ENCODE results near the gene ADGRL3.
"Not testable (repeated sequence)": the region's sequence is repeated elsewhere in the genome, so short reads cannot be mapped to it uniquely, and the experiment has no call there.

The ADGRL3 gene

DNA sequence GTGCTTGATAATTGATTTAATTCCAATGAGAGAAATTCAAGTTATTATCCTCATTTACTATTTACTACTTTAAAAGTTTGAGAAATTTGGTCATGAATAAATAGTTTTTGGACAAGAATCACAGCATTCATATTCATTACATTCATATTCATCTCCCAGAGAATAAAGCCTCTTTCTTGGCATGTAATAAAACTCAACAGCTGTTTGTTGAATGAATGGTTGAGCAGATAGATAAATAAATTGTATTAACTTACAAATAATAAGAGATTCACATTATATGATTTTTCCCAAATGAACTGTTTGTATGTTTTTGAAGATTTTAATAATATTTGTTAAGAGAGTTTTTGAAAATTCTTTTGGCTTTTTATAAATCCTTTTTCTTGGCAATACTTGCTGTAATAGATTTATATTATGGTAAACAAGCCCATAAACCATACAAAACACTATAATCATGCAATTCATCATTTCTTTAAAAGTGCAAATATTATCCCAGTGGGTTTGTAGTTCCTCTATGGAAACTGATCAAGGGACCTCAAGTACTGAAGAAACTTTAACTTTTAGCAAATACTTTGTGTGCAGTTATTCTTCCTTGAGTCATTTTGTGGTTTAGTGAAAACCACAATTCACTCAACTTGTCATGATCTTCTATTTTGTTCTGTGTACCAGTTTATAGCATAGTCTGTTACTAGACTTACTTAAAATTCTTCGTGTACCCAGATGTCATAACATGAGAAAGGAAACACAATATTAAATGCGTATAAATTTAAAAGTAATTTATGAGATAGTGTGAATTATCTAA lies 371.8 kb downstream of the ADGRL3 start:
- DNase-seq, result no peak

DNA sequence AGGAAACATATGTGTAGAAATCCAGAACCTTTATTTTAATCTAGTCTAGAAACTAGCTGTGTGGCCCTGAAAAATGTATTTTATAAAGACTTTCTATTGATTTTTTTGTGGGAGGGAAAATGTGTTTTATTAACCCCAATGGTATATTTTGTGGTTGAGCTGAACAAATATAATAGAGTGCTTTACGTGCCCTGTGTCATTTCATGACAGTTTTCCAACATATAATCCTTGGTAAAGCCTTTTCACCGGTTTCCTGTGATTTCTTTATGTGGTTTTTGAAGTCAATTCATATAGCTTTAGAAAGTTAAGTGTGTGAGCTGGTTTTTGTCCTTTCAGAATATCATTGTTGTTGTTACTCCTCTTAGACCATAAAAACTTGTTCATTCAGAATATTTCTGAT lies 375.7 kb downstream of the ADGRL3 start:
- DNase-seq, result no peak

DNA sequence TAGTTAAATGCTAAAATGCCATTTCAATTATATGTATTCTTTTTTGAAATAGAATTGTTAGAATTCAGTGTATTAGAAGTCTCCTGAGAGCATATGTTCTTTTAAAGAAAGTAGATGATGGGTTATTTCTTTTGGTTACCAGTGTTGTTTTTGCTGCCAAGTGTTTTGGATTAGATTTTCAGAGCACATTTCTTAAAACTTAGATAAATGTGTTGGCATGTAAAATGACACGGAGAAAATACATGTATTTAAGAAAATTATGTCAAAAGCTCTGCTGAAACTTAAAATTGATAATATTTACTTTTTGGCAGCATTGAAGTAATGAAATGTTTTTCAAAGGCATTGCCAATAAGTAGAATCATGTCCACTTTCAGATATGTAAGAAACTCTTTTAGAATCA lies 379.7 kb downstream of the ADGRL3 start:
- DNase-seq, result no peak

DNA sequence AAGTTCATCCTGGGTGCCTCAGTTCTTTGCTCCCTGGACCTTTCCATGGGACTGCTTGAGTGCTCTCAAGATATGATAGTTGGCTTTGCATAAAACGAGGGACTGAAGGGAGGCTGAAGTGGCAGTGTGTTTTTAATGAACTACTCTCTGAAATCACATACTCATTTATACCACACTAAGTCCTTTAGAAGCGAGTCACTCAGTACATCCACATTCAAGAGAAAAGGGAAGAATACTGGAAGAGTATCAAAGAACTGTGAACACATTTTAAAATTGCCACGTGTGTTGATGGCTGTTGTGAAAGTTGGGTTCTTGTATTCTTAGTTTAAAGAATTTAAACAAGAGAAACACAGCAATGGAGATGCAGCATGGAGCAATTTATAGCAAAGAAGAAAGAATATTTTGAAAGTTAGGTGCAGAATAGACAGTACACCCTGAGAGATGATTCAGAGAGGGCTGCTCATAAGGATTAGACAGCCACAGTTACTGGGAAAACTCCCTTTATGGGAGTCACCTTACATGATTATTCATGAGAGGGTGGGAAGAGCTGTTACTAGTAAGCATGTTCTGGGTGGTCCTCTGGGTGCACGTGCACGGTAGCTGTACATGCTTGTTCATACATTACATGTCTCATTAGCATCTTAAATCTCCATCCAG lies 380.7 kb downstream of the ADGRL3 start:
- DNase-seq, result no peak

DNA sequence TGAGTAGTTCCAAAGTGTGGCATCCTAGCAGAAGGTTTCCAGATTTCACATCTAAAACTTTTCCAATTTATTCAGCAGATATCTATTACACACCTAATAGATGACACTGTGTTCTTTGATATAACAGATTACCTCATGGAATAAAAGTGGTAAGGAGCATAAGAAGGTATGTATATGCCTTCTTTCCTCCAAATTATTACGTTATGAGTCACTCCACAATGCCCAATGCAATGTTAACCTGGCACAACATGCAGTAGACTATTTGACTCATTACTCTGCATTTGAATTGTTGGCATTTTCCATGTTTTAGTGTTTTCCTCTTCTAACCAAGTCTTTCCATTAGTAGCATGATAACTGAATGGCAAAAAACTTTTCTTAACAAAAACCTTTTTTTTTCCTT lies 383.6 kb downstream of the ADGRL3 start:
- DNase-seq, result no peak

DNA sequence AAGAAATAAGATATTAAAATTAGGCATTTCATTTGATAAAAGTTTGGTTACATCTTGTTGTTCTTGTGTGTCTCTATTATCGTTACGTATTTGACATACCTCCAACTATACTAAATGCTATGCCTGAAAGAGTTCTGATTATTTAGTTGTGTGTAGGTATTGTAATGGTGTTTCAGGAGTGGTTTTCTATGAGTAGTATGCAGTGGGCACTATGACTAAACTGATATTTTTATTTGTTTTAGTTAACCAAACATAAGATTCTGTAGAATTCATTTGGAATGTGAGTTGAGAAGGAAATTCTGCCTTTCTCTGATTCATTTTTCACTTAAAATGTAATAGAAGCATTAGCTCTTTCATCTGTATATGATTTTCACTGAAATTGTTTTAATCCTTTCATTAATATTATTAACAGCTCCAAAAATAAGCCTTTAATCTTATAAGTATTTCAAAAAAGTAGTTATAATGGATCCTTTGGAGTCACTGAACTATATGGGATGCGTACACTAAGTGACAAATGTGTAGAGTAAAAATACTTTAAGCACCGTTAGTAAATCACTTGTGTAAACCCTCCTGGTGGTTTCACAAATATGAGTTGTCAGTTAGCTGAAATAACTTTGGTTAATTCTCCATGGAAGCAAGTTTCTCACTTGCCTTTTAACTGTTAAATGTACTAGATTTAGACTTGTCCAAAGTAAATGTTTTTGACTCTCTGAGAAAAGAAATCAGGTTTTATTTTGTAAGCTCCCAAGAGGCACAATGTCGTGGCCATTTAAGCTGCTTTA lies 388.7 kb downstream of the ADGRL3 start:
- no peak for DNase-seq

DNA sequence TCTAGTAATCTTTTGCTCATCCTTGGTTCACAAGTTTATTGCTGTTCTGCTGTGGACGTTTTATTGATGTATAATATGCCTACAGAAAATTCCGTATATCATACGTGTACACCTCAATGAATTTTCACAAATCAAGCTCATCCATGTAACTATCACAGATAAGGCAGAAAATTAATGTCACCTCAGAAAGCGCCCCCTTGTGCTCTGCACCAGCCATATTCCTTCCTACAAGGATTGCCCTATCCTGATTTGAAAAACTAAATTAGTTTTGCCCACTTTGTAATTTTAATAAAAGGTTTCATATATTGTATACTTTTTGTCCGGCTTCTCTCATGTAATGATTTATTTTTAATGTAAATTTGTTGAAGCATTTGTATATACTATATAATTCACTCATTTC lies 390.8 kb downstream of the ADGRL3 start:
- DNase-seq, result no peak

DNA sequence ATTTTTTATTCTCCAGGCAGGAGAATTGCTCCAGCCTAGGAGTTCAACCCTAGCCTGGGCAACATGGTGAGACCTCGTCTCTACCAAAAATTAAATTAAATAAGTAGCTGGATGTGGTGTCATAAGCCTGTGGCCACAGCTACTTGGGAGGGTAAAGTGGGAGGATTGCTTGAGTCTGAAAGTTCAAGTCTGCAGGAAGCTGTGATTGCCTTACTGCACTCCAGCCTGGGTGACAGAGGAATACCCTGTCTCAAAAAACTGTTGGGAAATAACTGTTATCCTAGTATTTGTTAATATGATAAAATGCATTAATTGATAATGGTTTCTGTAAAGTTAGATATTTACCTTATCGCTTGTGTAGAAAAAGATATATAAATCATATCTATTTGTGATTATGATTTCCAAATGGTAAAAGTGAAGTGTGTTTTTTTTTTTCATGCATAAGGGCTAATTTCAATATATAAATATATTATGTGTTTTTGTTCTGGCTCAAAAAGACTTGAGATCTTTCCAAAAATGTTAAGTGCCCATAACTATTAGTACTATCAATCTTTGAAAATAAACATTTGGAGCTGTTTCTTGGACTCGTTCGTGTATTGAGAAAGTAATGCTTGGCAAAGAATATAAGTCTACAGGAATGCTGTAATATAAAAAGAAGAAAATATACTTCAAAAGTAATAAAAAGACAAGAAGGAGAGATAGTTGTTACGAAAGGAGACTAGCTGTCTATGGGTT lies 396.6 kb downstream of the ADGRL3 start:
- DNase-seq, result no peak

DNA sequence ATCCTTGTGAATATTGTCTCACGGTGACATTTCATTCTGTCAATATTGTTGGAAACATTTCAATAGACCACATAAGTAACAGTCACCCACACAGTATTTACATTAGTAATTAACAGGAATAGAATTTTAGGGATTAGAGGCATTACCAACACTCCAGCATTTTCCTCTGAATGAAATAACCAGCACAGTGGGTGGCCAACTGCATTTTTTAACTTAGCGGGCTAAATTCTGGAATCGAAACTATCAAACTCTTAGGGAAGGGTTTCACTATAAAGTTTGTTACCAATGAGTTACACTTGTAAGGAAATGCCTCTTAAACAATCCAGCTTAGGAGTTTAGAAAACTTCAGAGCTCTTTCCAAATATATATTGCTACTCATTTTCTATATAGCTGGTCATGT lies 403.0 kb downstream of the ADGRL3 start:
- no peak for DNase-seq

DNA sequence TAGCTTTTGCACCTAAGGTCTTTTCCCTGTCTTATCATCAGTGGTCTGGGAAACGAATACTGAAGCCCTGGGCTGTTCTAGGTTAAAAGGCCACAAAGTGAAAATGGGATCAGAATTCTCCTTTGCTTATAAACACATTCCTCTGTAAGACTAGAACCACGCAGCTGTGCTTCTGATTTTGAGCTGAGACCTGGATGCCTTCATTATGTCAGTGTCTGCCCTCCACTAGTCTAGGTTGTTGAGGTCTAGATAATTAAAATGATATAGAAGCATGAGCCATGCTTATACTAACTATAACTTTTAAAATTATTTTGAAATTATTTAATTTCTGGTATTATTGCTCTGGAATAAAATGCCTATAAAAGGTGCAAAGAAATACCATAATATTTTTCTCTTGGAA lies 403.9 kb downstream of the ADGRL3 start:
- DNase-seq, result no peak

DNA sequence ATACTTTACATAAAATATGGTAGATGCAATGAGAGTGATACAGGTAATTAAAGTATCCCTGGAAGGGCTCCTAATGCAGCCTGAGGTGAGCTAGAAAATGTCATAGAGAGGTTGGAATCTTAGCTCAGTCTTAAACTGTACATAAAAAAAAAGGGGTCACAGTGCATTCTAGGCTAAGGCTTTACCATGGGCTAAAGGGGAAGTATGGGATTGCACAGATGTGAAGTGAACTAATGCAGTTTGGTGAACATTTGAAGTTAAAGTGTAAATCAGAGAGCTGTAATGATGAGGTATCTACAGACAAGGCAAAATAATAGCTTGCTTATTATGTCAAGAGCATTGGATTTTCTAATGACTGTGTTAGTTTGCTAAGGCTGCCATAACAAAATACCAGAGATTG lies 405.9 kb downstream of the ADGRL3 start:
- DNase-seq, result no peak

DNA sequence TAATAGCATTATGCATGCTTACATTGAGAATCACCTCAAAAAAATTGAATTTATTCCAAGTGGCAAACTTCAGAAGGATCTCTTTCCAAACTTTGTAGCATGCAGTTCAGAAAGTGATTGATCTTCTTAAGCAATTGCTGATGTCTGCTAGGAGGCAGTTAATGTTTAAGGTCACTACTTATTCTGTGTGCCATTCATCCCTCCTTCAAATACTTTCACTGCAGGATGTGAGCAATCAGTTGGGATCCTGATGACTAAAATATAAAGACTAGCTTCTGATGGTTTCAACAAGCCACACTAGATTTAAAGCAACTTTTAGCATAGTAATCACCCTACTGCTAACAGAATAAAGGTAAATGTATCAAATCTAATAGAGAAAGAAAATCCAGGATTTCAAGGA lies 414.1 kb downstream of the ADGRL3 start:
- no peak for DNase-seq

DNA sequence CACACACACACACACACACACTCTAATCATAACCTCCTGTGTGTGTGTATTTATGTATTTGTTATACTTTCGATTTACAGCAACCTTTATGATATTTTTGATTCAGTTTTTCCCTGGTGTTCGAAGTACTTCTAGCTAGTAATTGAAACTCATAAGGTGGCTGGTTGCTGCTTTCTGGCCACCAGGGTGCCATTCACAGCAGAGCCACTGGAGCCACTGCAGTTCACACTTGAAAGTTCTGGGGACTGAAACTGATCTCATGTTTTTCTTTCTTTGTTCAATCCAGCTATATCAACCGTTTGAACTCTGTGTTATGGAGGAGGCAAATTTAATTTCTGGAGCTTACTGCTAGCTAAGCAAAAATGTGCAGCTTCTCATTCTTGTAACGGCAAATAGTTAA lies 419.4 kb downstream of the ADGRL3 start:
- no peak for DNase-seq

DNA sequence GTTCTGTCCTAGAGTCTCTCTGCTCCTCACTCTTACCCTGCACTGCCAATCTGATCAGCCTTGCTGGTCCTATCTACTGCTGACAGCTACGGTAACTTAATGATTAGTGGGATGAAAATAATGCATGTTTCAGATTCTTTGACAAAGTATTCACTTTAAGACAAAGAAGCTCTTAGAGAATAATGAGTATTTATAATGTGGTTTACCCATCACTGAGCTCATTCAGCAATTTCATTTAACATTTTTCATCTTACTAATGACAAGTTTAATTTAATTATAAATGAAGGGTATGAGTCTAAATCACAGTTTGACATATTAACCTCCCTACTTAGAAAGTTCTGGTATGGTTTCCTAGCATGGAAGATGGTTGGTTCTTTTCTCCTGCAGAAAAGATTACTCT lies 428.2 kb downstream of the ADGRL3 start:
- no peak for DNase-seq

DNA sequence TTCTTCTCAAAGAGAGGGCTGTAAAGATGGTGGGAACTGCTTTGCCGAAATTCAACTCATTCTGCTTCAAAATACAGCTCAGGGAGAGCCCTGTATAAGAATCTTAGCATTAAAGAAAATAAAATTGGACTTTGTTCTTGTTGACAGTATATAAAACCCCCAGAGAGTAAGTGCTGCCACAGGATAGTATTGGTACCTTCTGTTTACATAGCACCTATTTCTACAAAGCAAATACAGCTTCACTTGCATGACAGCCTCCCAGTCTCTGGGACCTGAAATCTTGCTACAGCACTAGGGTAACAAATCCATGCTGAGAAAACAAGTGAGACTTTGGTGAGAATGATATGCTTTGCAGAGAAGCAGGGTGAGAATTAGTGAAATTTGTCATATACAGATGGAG lies 428.6 kb downstream of the ADGRL3 start:
- DNase-seq, result no peak

DNA sequence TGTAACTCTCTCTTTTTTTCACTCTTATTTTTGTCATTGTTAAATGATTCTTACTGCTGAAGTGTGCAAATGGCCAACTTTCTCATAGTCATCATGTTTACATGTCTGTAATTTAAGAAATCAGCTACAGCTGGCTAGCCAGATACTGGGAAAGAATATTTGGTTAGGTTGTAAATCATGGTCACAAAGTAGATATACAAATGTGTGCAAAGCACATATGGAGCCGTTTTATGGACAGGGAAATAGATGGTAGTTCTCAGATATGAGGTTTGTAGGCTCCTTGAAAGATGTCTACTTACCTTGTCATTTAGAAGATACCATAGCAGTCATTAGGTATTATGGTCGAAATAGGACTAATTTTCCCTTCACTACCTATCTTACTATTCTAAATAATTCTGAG lies 430.4 kb downstream of the ADGRL3 start:
- DNase-seq, result no peak

DNA sequence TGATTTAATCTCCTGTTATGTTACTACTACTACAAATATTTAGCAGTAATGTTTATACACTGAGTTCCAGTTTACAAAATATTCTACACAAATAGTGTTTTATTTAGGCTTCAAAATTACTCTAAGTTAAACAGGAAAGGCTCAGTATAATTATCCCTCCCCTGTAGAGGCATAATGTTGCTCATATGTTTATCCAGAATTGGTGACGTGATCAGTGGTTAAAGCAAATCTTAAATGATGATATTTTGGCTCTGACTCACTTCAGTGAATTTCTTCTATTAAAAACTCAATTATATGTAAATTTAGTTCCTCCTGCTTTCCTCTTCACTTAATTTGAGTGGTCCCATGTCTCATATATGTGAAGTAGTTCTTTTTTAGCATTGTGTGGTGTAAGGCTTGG lies 438.5 kb downstream of the ADGRL3 start:
- no peak for DNase-seq

DNA sequence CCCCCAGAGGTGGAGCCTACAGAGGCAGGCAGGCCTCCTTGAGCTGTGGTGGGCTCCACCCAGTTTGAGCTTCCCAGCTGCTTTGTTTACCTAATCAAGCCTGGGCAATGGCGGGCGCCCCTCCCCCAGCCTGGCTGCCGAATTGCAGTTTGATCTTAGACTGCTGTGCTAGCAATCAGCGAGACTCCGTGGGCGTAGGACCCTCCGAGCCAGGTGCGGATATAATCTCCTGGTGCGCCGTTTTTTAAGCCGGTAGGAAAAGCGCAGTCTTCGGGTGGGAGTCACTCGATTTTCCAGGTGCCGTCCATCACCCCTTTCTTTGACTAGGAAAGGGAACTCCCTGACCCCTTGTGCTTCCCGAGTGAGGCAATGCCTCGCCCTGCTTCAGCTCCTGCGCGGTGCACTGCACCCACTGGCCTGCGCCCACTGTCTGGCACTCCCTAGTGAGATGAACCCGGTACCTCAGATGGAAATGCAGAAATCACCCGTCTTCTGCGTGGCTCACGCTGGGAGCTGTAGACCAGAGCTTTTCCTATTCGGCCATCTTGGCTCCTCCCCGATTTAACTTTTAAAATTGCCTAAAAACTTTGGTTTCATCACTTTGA lies 446.7 kb downstream of the ADGRL3 start:
- not testable (repeated sequence) for DNase-seq

DNA sequence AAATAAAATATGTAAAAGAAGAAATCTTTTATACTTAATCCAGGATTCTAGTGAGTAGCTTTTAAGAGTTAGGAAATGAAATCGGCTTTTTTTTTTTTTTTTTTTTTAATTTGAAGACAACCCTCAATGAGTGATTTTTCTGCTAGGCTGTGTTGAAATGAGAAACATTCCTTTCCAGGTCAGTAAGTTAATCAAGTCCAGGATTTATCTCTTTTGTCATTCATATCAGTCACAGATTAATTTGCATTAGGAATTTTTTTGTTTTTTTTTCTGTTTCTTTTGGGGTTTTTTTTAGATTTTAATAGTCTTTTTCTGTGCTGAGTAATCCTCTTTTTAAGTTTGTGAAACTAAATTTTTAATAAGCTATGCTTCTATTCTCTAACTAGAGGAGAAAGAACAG lies 448.1 kb downstream of the ADGRL3 start:
- DNase-seq, result no peak

DNA sequence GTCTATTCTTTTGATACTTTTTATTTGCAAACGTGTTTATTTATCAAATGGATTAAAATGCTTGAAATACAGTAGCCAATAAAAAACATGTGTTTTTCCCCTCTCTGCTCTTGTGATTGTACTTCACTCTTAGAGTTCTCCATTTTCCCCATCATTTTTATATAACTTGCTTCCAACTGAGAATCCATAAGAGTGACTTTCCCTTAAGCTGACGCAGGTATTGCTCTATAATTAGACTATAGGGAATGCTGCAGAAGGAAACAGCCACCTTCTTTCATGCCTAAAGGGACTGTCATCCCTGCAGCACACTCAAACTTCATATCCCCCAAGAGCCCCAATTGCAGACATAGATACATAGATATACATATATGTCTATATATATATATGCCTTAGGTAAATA lies 456.9 kb downstream of the ADGRL3 start:
- no peak for DNase-seq

DNA sequence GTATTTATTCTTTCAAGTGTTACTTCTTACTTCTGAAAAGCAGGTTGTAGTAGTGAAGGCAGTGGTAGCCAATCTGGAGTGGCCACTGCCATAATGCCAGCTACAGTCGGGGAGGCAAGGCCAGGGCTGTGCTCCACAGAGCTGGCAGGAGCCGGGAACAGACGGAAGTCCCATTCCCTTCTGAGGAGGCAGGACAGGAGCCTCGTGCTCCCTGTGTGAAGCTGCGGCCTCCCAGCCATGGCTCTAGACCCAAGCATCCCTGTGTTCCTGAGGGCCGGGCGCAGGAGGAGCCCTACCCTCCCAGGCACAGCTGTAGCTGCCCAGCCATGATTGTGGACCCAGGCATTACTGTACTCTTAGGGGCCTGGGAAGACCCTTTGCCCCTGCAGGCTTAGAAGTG lies 461.8 kb downstream of the ADGRL3 start:
- no peak for DNase-seq

DNA sequence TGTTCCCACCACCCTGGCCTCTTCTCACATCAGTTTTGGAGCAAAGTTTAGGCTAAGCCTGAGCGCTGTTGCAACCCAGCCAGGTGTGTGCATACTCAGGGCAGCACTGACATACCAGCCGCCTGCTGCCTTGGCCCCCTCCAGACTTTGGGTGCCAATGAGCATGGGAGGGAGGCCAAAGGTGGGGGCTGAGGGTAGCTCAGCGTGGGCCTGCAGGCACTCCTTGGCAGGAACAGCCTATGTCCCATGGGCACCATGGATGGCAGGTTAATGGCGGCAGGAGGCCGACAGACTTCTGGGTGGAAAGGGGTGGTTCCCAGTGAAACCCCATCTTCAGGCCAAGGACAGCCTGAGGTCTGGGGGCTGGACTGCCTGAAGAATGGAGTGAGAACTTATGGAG lies 462.2 kb downstream of the ADGRL3 start:
- DNase-seq, result no peak

DNA sequence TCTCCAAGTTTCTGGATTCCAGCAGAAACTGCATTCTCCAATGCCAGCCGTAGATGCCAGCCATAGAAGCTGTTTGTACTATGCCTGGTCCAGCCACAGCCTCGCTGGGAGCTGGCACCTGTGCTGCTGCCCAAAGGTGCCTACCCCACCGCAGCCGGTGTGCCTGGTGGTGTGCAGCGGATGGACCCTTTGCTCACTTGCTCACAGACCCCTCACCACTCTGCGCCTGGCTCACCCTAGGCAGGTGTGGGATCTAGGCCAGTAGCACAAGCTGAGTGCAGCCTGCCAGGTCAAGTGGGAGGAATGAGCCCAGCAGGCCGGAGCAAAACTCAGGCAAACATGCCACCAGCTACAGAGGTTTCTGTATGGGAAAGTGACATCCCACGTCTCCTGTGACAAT lies 463.2 kb downstream of the ADGRL3 start:
- no peak for DNase-seq
